Measurements from ENCODE around the gene CATSPERB. TPM values are rescaled to one million over a fixed set of nuclear protein-coding genes. Genes with fewer than 3 reads are reported as not detected.

The CATSPERB gene
- total RNA-seq, 4 donors from 2014 or later = 0.65 to 4.7 (median 3.9) TPM

- no peak for TF ChIP-seq CTCF (IDR thresholded peaks at IDR 0.05; ENCODE audit: low read depth)
Measured at GRCh38 chr14:91716999-91717398, 14.9 kb downstream of the CATSPERB start.

GRCh38 chr14:91714805-91715204 is 17.1 kb downstream of the CATSPERB start:
- no peak for TF ChIP-seq CTCF (IDR thresholded peaks at IDR 0.05; ENCODE audit: low read depth)

- no peak for TF ChIP-seq CTCF (IDR thresholded peaks at IDR 0.05; ENCODE audit: low read depth)
Measured at GRCh38 chr14:91708795-91709194, 23.1 kb downstream of the CATSPERB start.

GRCh38 chr14:91706996-91707395 is 24.9 kb downstream of the CATSPERB start:
- no peak for TF ChIP-seq CTCF (IDR thresholded peaks at IDR 0.05; ENCODE audit: low read depth)

GRCh38 chr14:91694643-91695042 is 37.2 kb downstream of the CATSPERB start:
- no peak for TF ChIP-seq CTCF (IDR thresholded peaks at IDR 0.05; ENCODE audit: low read depth)

GRCh38 chr14:91693346-91693745 is 38.5 kb downstream of the CATSPERB start:
- no peak for TF ChIP-seq CTCF (IDR thresholded peaks at IDR 0.05; ENCODE audit: low read depth)

GRCh38 chr14:91692075-91692474 is 39.8 kb downstream of the CATSPERB start:
- no peak for TF ChIP-seq CTCF (IDR thresholded peaks at IDR 0.05; ENCODE audit: low read depth)
